Activated naive CD4-positive, alpha-beta T cell treated with anti-CD3 and anti-CD28 coated beads for 36 hours (primary cell): Measurements from ENCODE around the gene CTAGE6. TPM values are rescaled to one million over a fixed set of nuclear protein-coding genes. Genes with fewer than 3 reads are reported as not detected.
"Not testable (repeated sequence)": the region's sequence is repeated elsewhere in the genome, so short reads cannot be mapped to it uniquely, and the experiment has no call there.

Source experiments
- CTCF ChIA-PET: fragments of 350-600 bp; sonication (Branson Sonifier 250); formaldehyde crosslinking; loops from one replicate; lab custom pipeline; 2021; ENCODE audit warnings: antibody characterized with exemption; lab: Charles Lee
- DNase-seq: peaks from one replicate; pipeline ENCODE4 v3.0.0-alpha.2; 2020
- H3K27ac Mint-ChIP-seq: one replicate; pipeline ENCODE4 v1.8.0; 2021; ENCODE audit warnings: mild to moderate bottlenecking, mixed read lengths
- H3K27me3 Mint-ChIP-seq: one replicate; pipeline ENCODE4 v1.8.0; 2021; ENCODE audit warnings: low read depth, mixed read lengths
- H3K36me3 Mint-ChIP-seq: one replicate; pipeline ENCODE4 v1.8.0; 2021; ENCODE audit warnings: low read depth, mixed read lengths
- H3K4me1 Mint-ChIP-seq: one replicate; pipeline ENCODE4 v1.8.0; 2021; ENCODE audit warnings: low read depth, mixed read lengths
- H3K4me3 Mint-ChIP-seq: one replicate; pipeline ENCODE4 v1.8.0; 2021; ENCODE audit warnings: mild to moderate bottlenecking, moderate library complexity, mixed read lengths
- H3K9me3 Mint-ChIP-seq: one replicate; pipeline ENCODE4 v1.8.0; 2021; ENCODE audit warnings: mixed read lengths
- intact Hi-C: fragments of 100-400 bp; cut with micrococcal nuclease; formaldehyde crosslinking; loops from one replicate; pipeline ENCODE4 v1.15.1; 2023
- total RNA-seq, 2 experiments: library from RNA; stranded (reverse); gene quantifications; one replicate each; pipeline ENCODE4 v1.2.3, GENCODE V29; 2021

The CTAGE6 gene
- total RNA-seq, 2 experiments from 2014 or later, result 0.98 to 0.99 TPM

DNA sequence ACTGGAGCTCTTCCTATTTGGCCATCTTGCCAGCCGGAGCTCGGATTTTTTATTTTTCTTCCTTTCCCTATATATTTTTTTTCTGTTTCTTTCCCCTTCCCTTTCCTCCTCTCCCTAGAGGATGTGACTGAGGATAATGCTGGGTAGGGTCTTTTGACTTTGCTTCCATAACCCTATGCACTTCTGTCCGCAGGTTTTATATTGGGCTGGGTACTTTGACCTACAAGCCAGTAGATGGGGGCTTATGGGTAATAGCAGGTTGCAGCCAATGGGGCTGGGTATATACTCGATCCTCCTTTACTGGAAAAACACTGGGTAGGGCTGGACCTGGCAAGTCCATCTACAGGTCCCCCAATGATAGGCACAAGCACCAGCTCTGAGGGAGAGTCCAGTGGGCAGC is 12.2 kb downstream of the CTAGE6 start:
- H3K9me3 Mint-ChIP-seq, H3K27me3 Mint-ChIP-seq, H3K36me3 Mint-ChIP-seq, H3K27ac Mint-ChIP-seq, CTCF ChIA-PET, DNase-seq, H3K4me3 Mint-ChIP-seq, H3K4me1 Mint-ChIP-seq, intact Hi-C loops: not testable (repeated sequence)

- H3K9me3 Mint-ChIP-seq, H3K36me3 Mint-ChIP-seq, H3K27ac Mint-ChIP-seq, DNase-seq, H3K27me3 Mint-ChIP-seq, intact Hi-C loops, H3K4me3 Mint-ChIP-seq: not testable (repeated sequence)
- CTCF ChIA-PET, result interaction anchor here (1.6 kb wide), 1 partner anchor 391 kb away, joined by 14 read pairs; no protein-coding TSS in a partner anchor
- peaks cover 23% of the 10 kb centered on the region for H3K4me1 Mint-ChIP-seq
Observed at GRCh38 chr7:143737037-143737819, 20.3 kb downstream of the CTAGE6 start.

GRCh38 chr7:143735962-143736361 is 21.5 kb downstream of the CTAGE6 start:
- H3K27ac Mint-ChIP-seq, result no peak overlapping the region
- no peaks in the 10 kb centered on the region for H3K9me3 Mint-ChIP-seq
- H3K27me3 Mint-ChIP-seq, result no peaks in the 10 kb centered on the region
- no peak overlapping the region for H3K4me3 Mint-ChIP-seq
- intact Hi-C loops, result no loop called here
- CTCF ChIA-PET, result interaction anchor here (1.6 kb wide), 1 partner anchor 392 kb away, joined by 14 read pairs; no protein-coding TSS in a partner anchor
- peaks cover 4% of the 10 kb centered on the region for H3K36me3 Mint-ChIP-seq
- DNase-seq, result no peak
- peaks cover 23% of the 10 kb centered on the region for H3K4me1 Mint-ChIP-seq

- Mint-ChIP-seq H3K4me3 (no peak overlapping the region), H3K4me1 (peaks cover 23% of the 10 kb centered on the region), H3K9me3 (no peaks in the 10 kb centered on the region), H3K36me3 (peaks cover 16% of the 10 kb centered on the region), H3K27ac (no peak overlapping the region), H3K27me3 (no peaks in the 10 kb centered on the region)
- intact Hi-C loops, result no loop called here
- CTCF ChIA-PET, result no interaction called here
- no peak for DNase-seq
Observed at GRCh38 chr7:143733876-143734275, 23.6 kb downstream of the CTAGE6 start.

DNA sequence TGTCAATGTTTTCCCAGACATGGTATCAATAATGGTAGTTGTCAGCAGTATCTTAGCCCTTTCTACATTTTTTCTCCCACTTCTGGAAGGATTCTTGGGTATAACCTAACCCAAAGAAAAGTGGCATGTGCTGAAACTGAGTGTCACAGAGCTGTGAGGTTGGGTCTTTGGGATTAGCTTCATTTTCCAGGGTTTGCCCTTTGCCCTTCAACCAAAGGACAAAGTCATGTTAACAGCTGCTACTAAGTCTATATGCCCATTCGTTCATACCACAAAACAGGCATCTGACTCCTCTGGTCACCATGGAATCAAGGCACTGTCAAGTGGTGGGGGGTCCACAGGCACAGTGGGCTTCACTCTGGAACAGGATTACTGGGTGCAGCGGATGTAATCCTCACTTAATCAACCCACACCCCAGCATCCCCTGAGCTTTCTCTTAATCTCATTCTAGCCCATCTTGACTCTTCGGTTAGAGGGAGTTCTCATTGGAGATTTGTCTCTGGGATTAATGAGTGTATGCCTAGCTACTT is 29.1 kb downstream of the CTAGE6 start:
- H3K27ac Mint-ChIP-seq, result peak overlapping the region; percentile 50
- H3K36me3 Mint-ChIP-seq, result peaks cover 19% of the 10 kb centered on the region
- H3K27me3 Mint-ChIP-seq, result no peaks in the 10 kb centered on the region
- intact Hi-C loops, result no loop called here
- CTCF ChIA-PET, result no interaction called here
- H3K9me3 Mint-ChIP-seq, result no peaks in the 10 kb centered on the region
- no peak overlapping the region for H3K4me3 Mint-ChIP-seq
- peaks cover 4% of the 10 kb centered on the region for H3K4me1 Mint-ChIP-seq
- no peak for DNase-seq

GRCh38 chr7:143727561-143727960 is 29.9 kb downstream of the CTAGE6 start:
- CTCF ChIA-PET, DNase-seq, H3K4me1 Mint-ChIP-seq, H3K27me3 Mint-ChIP-seq, H3K4me3 Mint-ChIP-seq, H3K27ac Mint-ChIP-seq, intact Hi-C loops, H3K9me3 Mint-ChIP-seq: not testable (repeated sequence)
- peaks cover 18% of the 10 kb centered on the region for H3K36me3 Mint-ChIP-seq

GRCh38 chr7:143726143-143726542 is 31.4 kb downstream of the CTAGE6 start:
- intact Hi-C loops, CTCF ChIA-PET: not testable (repeated sequence)

DNA sequence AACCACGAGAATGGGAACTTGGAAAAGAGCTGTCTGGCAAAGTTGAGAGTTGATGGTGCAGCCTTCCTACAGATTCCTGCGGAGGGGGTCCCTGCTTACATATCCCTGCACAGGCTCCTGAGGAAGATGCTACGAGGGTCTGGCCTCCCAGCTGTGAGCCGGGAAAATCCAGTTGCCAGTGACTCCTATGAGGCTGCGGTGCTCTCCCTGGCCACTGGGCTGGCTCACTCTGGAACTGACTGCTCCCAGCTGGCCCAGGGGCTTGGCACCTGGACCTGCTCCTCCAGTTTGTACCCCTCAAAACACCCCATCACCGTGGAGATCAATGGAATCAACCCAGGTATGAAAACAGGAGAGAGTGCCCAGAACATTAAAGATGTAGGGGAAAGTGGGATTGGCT is 37.2 kb downstream of the CTAGE6 start:
- H3K4me1 Mint-ChIP-seq, H3K9me3 Mint-ChIP-seq, H3K27ac Mint-ChIP-seq, DNase-seq, intact Hi-C loops, H3K4me3 Mint-ChIP-seq, CTCF ChIA-PET, H3K27me3 Mint-ChIP-seq, H3K36me3 Mint-ChIP-seq: not testable (repeated sequence)

More at GRCh38 chr7:143726143-143726542, 31.4 kb downstream of the CTAGE6 start:
- not testable (repeated sequence) for H3K9me3 Mint-ChIP-seq, H3K27me3 Mint-ChIP-seq, H3K27ac Mint-ChIP-seq, H3K4me3 Mint-ChIP-seq, DNase-seq, H3K4me1 Mint-ChIP-seq
- H3K36me3 Mint-ChIP-seq, result peaks cover 15% of the 10 kb centered on the region

- H3K4me1 Mint-ChIP-seq, H3K36me3 Mint-ChIP-seq, H3K9me3 Mint-ChIP-seq, CTCF ChIA-PET, intact Hi-C loops, H3K27ac Mint-ChIP-seq, H3K4me3 Mint-ChIP-seq, DNase-seq, H3K27me3 Mint-ChIP-seq: not testable (repeated sequence)
Observed at GRCh38 chr7:143715543-143716193, 41.8 kb downstream of the CTAGE6 start.

- H3K9me3 Mint-ChIP-seq, H3K4me1 Mint-ChIP-seq, CTCF ChIA-PET, intact Hi-C loops, DNase-seq, H3K36me3 Mint-ChIP-seq, H3K27me3 Mint-ChIP-seq, H3K4me3 Mint-ChIP-seq, H3K27ac Mint-ChIP-seq: not testable (repeated sequence)
Observed at GRCh38 chr7:143714581-143715454, 42.7 kb downstream of the CTAGE6 start.

DNA sequence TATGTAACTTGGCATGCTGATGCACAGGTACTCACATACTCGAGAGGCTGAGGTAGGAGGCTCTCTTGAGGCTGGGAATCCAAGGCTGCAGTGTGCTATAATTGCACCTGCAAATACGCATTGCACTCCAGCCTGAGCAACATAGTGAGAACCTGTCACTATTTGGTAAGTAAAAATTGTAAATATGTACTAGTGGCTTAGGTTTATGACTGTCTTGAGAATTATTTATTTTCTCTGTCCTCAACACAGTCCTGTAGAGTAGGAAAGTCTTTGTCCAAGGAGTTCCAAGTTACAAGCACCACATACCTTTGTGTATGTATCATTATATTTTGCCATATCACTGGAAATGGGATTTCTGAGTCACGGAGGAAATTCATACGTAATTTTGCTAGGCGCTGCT is 45.1 kb downstream of the CTAGE6 start:
- H3K27me3 Mint-ChIP-seq, H3K4me3 Mint-ChIP-seq, H3K9me3 Mint-ChIP-seq, CTCF ChIA-PET, H3K27ac Mint-ChIP-seq, intact Hi-C loops, DNase-seq, H3K4me1 Mint-ChIP-seq, H3K36me3 Mint-ChIP-seq: not testable (repeated sequence)

GRCh38 chr7:143711727-143712324 is 45.7 kb downstream of the CTAGE6 start:
- H3K4me3 Mint-ChIP-seq, H3K27ac Mint-ChIP-seq, CTCF ChIA-PET, H3K36me3 Mint-ChIP-seq, H3K9me3 Mint-ChIP-seq, DNase-seq, intact Hi-C loops, H3K27me3 Mint-ChIP-seq, H3K4me1 Mint-ChIP-seq: not testable (repeated sequence)
